GM23338 (cell line): ENCODE measurements around the gene NR4A1.

Experiments
- CREB1 ChIP-seq: fragments of 250-450 bp; sonication (Bioruptor Pico); IDR thresholded peaks from 2 replicates; pipeline ENCODE4 v1.5.0; 2020; ENCODE audit warnings: low read depth, mild to moderate bottlenecking, moderate library complexity
- CTCF ChIP-seq, 2 experiments: fragments of 200-600 bp in 1 of 2; sonication (generic) in 1 of 2; conservative IDR thresholded peaks; 2 replicates each; pipeline versions ENCODE4 v1.5.1 to v1.6.1; 2016 to 2017; ENCODE audit warnings: antibody characterized with exemption in 2 of 2, low read depth in 2 of 2, mild to moderate bottlenecking in 2 of 2, moderate library complexity in 1 of 2
- ETS1 ChIP-seq: IDR thresholded peaks from 2 replicates; pipeline ENCODE4 v1.6.1; 2016; ENCODE audit warnings: antibody characterized with exemption
- EZH2 ChIP-seq: fragments of 200-600 bp; sonication (generic); IDR thresholded peaks from one replicate; pipeline ENCODE4 v1.8.0; 2017; ENCODE audit warnings: antibody characterized with exemption, mild to moderate bottlenecking, low read depth; ENCODE audit not compliant: unreplicated experiment
- EZH2phosphoT487 ChIP-seq: fragments of 200-600 bp; sonication (generic); IDR thresholded peaks from one replicate; pipeline ENCODE4 v1.8.1; 2018; ENCODE audit warnings: antibody characterized with exemption; ENCODE audit not compliant: unreplicated experiment
- JUNB ChIP-seq: IDR thresholded peaks from one replicate; pipeline ENCODE4 v1.6.1; 2016; ENCODE audit warnings: antibody characterized with exemption; ENCODE audit not compliant: unreplicated experiment
- POLR2AphosphoS5 ChIP-seq: IDR thresholded peaks from 2 replicates; pipeline ENCODE4 v1.6.1; 2016; ENCODE audit warnings: antibody characterized with exemption, low read depth
- REST ChIP-seq: IDR thresholded peaks from one replicate; pipeline ENCODE4 v1.6.1; 2018; ENCODE audit warnings: antibody characterized with exemption; ENCODE audit not compliant: unreplicated experiment
- STAT1 ChIP-seq: IDR thresholded peaks from one replicate; pipeline ENCODE4 v1.6.1; 2016; ENCODE audit warnings: antibody characterized with exemption; ENCODE audit not compliant: unreplicated experiment
- ZNF114 ChIP-seq: fragments of 250-450 bp; sonication (Bioruptor Pico); IDR thresholded peaks from 2 replicates; pipeline ENCODE4 v1.5.0; 2020; ENCODE audit warnings: mild to moderate bottlenecking, moderate library complexity
- ZNF331 ChIP-seq: fragments of 250-450 bp; sonication (Bioruptor Pico); IDR thresholded peaks from 2 replicates; pipeline ENCODE4 v1.5.0; 2020; ENCODE audit warnings: low read depth, mild to moderate bottlenecking, moderate library complexity

- no peak for TF ChIP-seq JUNB
- no peak for TF ChIP-seq CTCF (conservative IDR thresholded peaks at IDR 0.05; ENCODE audit: low read depth in 2 of 2)
- no peak for TF ChIP-seq ZNF114
- no peak for TF ChIP-seq POLR2AphosphoS5
- no peak for TF ChIP-seq EZH2
- no peak for TF ChIP-seq CREB1 (CRISPR knock-in tag)
- no peak for TF ChIP-seq ETS1
- TF ChIP-seq REST, result no peak
- TF ChIP-seq EZH2phosphoT487, result no peak
- TF ChIP-seq ZNF331 (CRISPR knock-in tag), result no peak
- no peak for TF ChIP-seq STAT1
Observed at GRCh38 chr12:52043386-52044212, 7.6 kb upstream of the NR4A1 start.
